Esophagus muscularis mucosa (tissue), 4 donors: Measurements from ENCODE around the gene FNIP2.

Experiments used
- CTCF ChIP-seq, 3 experiments: fragments of 200-600 bp in 2 of 3; fragments of 450-650 bp in 1 of 3; sonication (generic) in 2 of 3; IDR thresholded peaks; one replicate each; pipeline ENCODE4 v1.5.1; 2017 to 2019; ENCODE audit warnings: antibody characterized with exemption in 3 of 3, mild to moderate bottlenecking in 2 of 3, moderate library complexity in 1 of 3
- EP300 ChIP-seq: sonication (generic); formaldehyde crosslinking; IDR thresholded peaks from one replicate; pipeline ENCODE4 v1.6.1; 2017; ENCODE audit warnings: antibody characterized with exemption
- POLR2A ChIP-seq: fragments of 450-650 bp; IDR thresholded peaks from one replicate; pipeline ENCODE4 v1.6.1; 2017; ENCODE audit warnings: antibody characterized with exemption, moderate library complexity, mild to moderate bottlenecking, low read depth
- POLR2AphosphoS5 ChIP-seq, 2 donors: sonication (generic); formaldehyde crosslinking; IDR thresholded peaks; one replicate each; pipeline ENCODE4 v1.6.1; 2017; ENCODE audit warnings: antibody characterized with exemption in 2 of 2

GRCh38 chr4:158938220-158939044 is 169.6 kb downstream of the FNIP2 start:
- TF ChIP-seq CTCF (IDR thresholded peaks at IDR 0.05) (no peak), POLR2A (no peak), EP300 (no peak), POLR2AphosphoS5 (IDR thresholded peaks at IDR 0.05) (no peak)
